VCaP (cell line): Measurements from ENCODE around the gene TAS2R60.

ENCODE experiments used
- H3K27ac ChIP-seq: fragments of 450-650 bp; 2 replicates; pipeline ENCODE4 v1.5.1; 2017
- TF ChIP-seq, protein P1 (sequence below): fragments of 450-650 bp; conservative IDR thresholded peaks from 2 replicates; pipeline ENCODE4 v1.5.1; 2017; ENCODE audit warnings: mild to moderate bottlenecking, moderate library complexity

TAS2R60 gene

DNA sequence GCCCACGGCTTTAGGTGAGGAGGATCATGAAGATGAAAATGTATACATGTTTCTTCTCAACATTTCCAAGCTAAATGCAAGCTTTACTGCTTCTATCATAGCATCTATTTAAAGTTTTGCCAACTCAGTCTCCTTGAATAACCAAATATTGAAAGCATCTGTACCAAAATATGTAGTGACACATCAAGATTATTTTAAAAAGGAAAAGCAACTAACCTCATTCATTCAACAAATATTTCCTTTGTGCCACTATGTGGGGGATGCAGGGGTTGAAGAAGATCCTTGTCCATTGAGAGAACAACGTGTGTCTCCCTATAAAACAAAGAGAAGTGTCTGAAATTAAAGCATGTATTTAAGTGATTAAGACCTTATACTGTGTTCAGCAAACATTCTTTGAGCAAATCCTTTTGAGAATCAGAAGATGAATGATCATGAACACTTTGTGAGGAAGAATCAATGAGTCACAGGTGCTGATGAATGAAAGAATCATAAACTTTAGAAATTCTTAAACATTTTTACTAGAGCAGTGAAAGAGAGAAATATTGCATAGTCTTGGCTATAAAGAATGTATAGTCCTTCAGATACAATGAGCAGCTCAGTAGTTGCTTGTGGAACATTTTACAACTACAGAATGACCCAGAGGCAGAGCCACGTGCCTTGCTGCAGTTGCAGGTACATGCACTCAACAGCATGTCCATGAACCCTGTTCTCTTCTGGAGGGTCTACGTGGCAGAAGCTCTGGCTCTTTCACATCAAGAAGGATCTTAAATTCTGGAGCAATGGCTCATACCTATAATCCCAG is 13.9 kb downstream of the TAS2R60 start:
- TF ChIP-seq, protein P1, sequence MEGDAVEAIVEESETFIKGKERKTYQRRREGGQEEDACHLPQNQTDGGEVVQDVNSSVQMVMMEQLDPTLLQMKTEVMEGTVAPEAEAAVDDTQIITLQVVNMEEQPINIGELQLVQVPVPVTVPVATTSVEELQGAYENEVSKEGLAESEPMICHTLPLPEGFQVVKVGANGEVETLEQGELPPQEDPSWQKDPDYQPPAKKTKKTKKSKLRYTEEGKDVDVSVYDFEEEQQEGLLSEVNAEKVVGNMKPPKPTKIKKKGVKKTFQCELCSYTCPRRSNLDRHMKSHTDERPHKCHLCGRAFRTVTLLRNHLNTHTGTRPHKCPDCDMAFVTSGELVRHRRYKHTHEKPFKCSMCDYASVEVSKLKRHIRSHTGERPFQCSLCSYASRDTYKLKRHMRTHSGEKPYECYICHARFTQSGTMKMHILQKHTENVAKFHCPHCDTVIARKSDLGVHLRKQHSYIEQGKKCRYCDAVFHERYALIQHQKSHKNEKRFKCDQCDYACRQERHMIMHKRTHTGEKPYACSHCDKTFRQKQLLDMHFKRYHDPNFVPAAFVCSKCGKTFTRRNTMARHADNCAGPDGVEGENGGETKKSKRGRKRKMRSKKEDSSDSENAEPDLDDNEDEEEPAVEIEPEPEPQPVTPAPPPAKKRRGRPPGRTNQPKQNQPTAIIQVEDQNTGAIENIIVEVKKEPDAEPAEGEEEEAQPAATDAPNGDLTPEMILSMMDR, result no peak
- no peak overlapping the region for H3K27ac ChIP-seq

DNA sequence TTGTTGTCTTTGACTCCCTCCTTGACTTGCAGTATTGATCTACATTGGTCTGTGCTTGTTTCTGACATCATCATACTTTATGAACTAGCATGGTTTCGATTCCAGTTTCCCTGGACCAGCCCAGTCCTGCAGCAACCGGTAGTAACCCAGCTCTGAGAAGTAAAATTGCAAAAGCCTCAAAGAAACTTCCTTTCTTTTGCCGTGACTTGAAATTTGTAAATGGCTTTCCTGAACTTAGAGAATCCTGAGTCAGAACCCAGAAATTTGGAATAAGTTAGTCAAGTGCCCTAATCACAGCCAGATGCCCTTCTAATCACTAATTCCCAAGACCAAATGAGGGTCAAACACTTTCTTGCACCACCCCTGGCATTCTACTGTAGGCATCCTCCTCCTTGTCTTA is 15.0 kb downstream of the TAS2R60 start:
- H3K27ac ChIP-seq, result no peak overlapping the region
- TF ChIP-seq, protein P1, result no peak

DNA sequence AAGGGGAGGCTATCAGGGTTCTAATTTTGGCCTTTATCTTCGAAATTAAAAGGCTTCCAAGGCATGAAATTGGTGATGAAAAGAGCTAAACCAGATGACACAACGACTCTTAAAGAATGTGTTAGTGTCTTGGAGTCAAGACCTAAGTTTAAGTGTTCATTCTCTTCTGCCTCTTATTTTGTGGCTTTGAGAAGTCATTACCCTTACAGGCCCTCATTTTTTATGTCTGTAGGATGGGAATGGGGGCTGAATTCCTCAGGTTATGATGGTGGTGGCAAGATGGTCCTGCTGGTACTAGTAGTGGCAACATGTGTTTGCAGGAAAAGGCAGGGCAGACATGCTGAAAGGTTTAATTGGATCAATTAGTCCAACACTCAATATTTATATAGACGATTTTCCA is 15.4 kb downstream of the TAS2R60 start:
- TF ChIP-seq, protein P1, result no peak
- H3K27ac ChIP-seq, result no peak overlapping the region

DNA sequence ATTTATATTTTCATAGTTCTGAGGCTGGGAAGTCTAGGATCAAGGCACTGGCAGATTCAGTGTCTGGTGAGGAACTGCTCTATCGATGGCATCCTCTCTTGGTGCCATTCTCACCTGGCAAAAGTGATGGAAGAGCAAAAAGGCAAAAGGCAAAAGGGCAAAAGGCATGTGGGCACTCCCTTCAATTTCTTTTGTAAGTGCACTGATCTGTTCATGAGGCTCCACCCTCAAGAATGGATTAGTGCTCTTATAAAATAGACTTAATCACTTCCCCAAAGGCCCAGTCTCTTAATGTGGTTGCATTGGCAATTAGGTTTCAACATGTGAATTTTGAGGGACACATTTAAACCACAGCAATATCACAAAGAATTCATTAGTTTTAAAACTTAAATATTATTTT is 16.1 kb downstream of the TAS2R60 start:
- H3K27ac ChIP-seq, result no peak overlapping the region
- TF ChIP-seq, protein P1, result no peak

DNA sequence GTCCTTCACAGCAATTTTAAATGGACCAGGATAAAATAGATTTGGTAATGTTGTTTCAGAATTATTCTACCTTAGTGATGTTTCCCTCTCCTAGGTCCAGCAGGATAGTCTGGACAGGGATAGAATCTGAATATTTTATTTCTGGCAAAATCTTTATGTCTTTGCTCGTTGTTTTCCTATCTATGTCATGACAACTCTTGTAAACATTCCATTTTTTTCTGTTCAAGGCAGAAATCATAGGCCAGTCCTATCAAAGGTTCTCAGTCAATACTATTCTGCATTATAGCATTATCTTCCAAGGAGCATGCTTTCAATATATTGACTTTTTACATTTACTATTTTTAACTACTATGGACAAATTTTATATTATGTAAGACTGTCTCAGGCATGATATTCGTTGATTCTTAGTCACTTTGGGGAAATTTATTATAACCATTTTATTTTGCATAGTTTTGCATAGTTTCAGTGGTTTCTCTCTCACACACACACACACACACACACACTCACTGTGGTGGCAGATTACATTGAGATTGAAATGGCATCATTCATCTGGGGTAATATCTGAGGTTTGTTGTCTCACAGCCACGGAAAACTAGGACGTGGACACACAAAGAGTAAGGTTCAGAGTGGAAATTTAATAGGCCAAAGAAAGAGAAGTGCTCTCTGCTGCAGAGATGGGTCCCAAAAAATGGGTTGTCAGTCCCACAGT is 17.2 kb downstream of the TAS2R60 start:
- TF ChIP-seq, protein P1, result no peak

DNA sequence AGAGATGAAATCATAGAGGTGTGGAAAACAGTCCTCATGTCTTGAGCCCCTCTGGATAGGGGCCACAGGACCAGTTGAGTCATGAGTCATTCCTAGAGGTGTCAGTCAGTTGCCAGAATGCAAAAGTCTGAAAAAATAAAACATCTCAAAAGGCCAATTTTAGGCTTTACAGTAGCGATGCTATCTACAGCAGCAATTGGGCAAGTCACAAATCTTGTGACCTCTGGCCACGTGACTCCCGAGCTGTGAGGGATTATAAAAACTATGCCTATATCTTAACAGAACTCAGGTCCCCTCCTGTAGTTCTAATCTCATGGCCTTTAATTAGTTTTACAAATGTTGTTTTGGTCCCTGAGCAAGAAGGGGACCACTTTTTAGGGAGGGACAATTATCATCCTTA is 18.8 kb downstream of the TAS2R60 start:
- TF ChIP-seq, protein P1, result no peak

More for the DNA sequence above, 17.2 kb downstream of the TAS2R60 start:
- H3K27ac ChIP-seq, result no peak overlapping the region

DNA sequence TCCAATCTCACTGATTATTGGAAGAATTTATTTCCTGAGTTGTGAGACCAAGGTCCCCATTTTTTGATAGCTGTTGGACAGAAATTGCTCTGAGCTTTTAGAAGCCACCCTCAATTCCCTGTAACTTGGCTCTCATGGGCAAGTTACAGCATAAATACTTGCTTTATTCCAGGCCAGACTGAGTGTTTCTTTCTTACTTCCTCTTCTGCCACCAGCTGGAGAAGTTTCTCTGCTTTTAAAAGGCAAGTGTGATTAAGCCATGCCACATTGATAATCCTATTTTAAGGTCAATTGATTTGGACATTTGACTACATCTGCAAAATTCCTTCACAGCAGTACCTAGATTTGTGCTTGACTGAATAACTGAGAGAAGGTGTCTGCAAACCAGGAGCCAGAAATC is 20.3 kb downstream of the TAS2R60 start:
- TF ChIP-seq, protein P1, result no peak
- H3K27ac ChIP-seq, result no peak overlapping the region

More for the DNA sequence above, 18.8 kb downstream of the TAS2R60 start:
- H3K27ac ChIP-seq, result no peak overlapping the region
